ENCODE measurements around the gene TMEM9.

TMEM9 gene

GRCh38 chr1:201144701-201145100 is 9.6 kb downstream of the TMEM9 start:
- no peak for DNase-seq

- DNase-seq, result no peak
These were observed 10.3 kb downstream of the TMEM9 start for GRCh38 chr1:201143726-201144635.

GRCh38 chr1:201142849-201143725 is 11.2 kb downstream of the TMEM9 start:
- DNase-seq, result no peak

GRCh38 chr1:201142011-201142848 is 12.0 kb downstream of the TMEM9 start:
- DNase-seq, result no peak

GRCh38 chr1:201141418-201141817 is 12.9 kb downstream of the TMEM9 start:
- DNase-seq, result no peak

- DNase-seq, result no peak
These were observed 13.4 kb downstream of the TMEM9 start for GRCh38 chr1:201140941-201141260.

- DNase-seq, result no peak
These were observed 13.9 kb downstream of the TMEM9 start for GRCh38 chr1:201140235-201140940.

- no peak for DNase-seq
These were observed 14.5 kb downstream of the TMEM9 start for GRCh38 chr1:201139756-201140155.

- no peak for DNase-seq
These were observed 15.0 kb downstream of the TMEM9 start for GRCh38 chr1:201139306-201139705.

- no peak for DNase-seq
These were observed 15.9 kb downstream of the TMEM9 start for GRCh38 chr1:201138311-201138840.

GRCh38 chr1:201137579-201138310 is 16.5 kb downstream of the TMEM9 start:
- DNase-seq, result no peak

- DNase-seq, result no peak
These were observed 17.3 kb downstream of the TMEM9 start for GRCh38 chr1:201137024-201137392.

GRCh38 chr1:201136355-201137023 is 17.8 kb downstream of the TMEM9 start:
- no peak for DNase-seq

GRCh38 chr1:201134405-201134804 is 19.9 kb downstream of the TMEM9 start:
- no peak for DNase-seq

- DNase-seq, result no peak
These were observed 22.9 kb downstream of the TMEM9 start for GRCh38 chr1:201131398-201131797.

GRCh38 chr1:201128962-201129361 is 25.3 kb downstream of the TMEM9 start:
- no peak for DNase-seq

GRCh38 chr1:201128476-201128875 is 25.8 kb downstream of the TMEM9 start:
- no peak for DNase-seq

- DNase-seq, result no peak
These were observed 26.4 kb downstream of the TMEM9 start for GRCh38 chr1:201127755-201128455.

- DNase-seq, result no peak
These were observed 27.2 kb downstream of the TMEM9 start, which contains the start of gene ASCL5 for GRCh38 chr1:201126832-201127754. Gene ASCL5 (minus strand): TSS chr1:201127184. CDS start chr1:201115372, 11,812 bp downstream.

Data from CD4-positive, alpha-beta T cell treated with Interleukin-1 beta for 1 hour (primary cell).